Frontal cortex (tissue), 4 donors: ENCODE results near the gene NCOA1. TPM values are rescaled to one million over a fixed set of nuclear protein-coding genes. Genes with fewer than 3 reads are reported as not detected.

Source experiments
- DNase-seq, 2 donors: peaks; one replicate each; pipeline ENCODE4 v3.0.0; 2012; ENCODE audit warnings: low spot score in 2 of 2
- FAIRE-seq: peaks from 2 replicates; lab custom pipeline; 2012; peaks lifted over from hg19 to GRCh38; lab: Jason Lieb, UNC
- total RNA-seq: library from RNA; depleted of rRNA; stranded (reverse); fragments of >200 nt; gene quantifications from one replicate; pipeline ENCODE4 v1.2.3, GENCODE V29; 2014
- donor health status: control.
- donor health status: control.
- donor health status: control.

The NCOA1 gene
- total RNA-seq, 1 donor from 2014 or later = 150 TPM

DNA sequence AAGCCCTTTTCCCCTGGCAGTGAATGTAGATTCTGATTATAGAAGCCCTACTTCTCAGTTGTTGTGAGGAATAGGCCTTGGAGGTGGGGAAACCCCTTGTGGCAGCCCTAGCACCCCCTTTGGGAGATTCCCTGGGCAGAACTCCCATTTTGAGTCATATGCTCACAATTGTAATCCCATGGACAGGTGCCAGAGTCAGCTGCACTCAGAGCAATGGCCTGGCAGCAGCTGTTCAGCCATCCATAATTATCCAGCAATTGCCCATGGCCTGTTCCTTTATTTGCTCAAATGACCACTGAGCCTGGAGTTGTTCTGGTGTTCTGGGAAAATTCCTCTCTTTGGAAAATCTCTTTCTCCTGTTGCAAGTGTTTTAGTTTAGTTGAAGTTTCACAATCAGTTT, 230.4 kb downstream of the NCOA1 start:
- DNase-seq (peak; percentile 37 to 40), FAIRE-seq (peak; percentile 82)

DNA sequence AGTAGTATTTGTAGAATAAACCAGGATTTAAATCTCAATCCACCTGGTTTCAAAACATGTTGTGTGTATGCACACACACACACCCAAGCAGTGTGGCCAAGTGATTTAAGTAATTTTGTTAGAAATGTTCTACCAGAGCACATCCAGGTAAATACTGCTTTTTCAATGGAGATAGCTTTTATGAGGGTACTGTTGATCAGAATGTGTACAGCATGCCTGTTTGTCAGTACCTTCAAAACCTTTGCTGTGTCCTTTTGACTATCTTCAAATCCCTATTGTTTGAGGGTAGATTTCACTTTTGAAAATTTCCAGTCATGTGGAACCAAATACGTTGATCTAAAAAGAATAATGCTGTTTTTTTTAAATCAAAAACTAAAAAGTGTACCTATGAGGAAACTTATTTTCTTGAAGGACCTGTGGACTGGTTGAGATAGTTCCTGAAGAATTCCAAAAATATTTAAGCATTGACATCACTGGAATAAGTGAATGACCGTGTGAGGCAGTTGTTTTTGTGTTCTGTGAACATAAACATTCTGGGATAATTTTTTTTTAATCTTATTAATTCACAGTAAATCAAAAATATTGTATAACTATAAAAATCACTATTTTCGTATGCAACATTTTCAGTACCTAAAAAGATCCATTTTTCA, 231.2 kb downstream of the NCOA1 start:
- DNase-seq = no peak
- no peak for FAIRE-seq

DNA sequence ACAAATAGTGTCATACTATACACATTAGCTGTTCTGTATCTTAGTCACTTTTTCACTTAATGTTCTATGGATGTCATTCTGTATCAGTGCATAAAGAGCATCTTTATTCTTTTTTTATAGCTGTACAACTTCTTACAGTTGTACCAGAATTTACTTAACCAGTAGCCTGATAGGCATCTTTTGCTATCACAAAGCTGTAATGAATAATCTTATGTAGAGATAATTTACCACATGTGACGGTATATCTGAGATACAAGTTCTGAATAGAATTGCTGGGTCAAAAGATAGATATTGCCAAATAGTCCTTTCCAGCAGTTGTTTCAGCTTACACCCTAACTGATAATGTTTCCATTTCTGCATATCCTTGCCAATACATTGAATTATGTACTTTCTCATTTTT, 232.1 kb downstream of the NCOA1 start:
- FAIRE-seq = no peak
- DNase-seq = no peak

- DNase-seq (no peak), FAIRE-seq (no peak)
These were observed 232.6 kb downstream of the NCOA1 start for GRCh38 chr2:24723665-24724064.

- FAIRE-seq (peak; percentile 78), DNase-seq (no peak)
These were observed 233.2 kb downstream of the NCOA1 start for GRCh38 chr2:24724111-24724775.

GRCh38 chr2:24725956-24726355, 234.9 kb downstream of the NCOA1 start:
- no peak for FAIRE-seq
- DNase-seq = no peak

- no peak for DNase-seq
- no peak for FAIRE-seq
These were observed 239.4 kb downstream of the NCOA1 start for GRCh38 chr2:24730481-24730880.

- no peak for FAIRE-seq
- no peak for DNase-seq
These were observed 240.0 kb downstream of the NCOA1 start for GRCh38 chr2:24731040-24731439.

DNA sequence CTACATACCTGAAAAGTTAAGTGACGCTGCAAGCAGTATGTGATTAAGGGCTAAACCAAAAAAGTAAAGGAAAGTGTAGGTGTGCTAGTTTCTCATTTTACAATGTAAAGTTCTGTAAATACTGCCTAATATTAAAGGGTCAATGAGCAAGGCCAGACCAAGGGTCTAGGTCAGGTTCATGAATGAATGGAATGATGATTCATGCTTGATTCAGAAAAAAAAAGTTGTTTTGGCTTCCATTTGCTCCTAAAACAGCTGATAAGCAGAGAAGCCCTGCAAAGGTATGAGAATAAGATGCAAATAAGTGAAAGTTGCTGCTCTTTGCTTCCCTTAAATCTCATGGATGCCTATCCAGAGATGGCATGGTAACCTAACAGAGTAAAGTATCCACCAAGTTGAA, 240.9 kb downstream of the NCOA1 start:
- no peak for FAIRE-seq

DNA sequence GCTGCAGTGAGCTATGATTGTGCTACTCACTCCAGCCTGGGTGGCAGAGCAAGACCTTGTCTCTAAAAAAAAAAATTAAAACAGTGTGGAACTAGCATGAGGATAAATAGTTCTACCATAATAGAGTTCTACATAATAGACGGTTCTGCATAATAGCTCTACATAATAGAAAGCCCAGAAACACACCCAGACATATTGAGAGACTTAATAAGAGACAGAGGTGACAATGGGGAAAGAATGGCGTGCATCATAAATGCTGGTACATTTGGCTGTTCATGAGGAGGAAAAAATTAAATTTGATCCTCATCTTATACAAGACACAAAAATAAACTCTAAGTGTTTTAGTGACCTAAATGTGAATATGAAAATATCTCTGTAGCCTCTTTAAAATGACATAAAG, 243.7 kb downstream of the NCOA1 start:
- DNase-seq (no peak), FAIRE-seq (no peak)

More for the DNA sequence above, 240.9 kb downstream of the NCOA1 start:
- no peak for DNase-seq

GRCh38 chr2:24739354-24740025, 248.4 kb downstream of the NCOA1 start:
- DNase-seq (no peak), FAIRE-seq (no peak)

DNA sequence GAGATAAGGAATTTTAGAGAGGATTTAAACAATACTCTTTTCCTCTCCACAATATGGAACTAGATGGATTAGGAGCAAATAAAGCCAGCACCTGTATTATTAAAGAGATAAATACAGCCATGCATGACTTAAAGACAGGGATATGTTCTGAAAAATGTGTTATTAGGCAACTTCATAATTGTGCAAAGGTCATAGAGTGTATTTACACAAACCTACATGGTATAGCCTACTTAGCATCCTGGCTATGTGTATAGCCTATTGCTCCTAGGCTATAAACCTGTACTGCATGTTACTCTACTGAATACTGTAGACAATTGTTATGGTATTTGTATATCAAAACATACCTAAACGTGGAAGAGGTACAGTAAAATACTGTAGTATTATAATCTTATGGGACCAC, 249.1 kb downstream of the NCOA1 start:
- DNase-seq (no peak), FAIRE-seq (no peak)

GRCh38 chr2:24742730-24743129, 251.7 kb downstream of the NCOA1 start:
- no peak for FAIRE-seq

GRCh38 chr2:24743924-24744323, 252.9 kb downstream of the NCOA1 start:
- FAIRE-seq = no peak
- no peak for DNase-seq

More at GRCh38 chr2:24742730-24743129, 251.7 kb downstream of the NCOA1 start:
- DNase-seq = no peak

- FAIRE-seq (no peak), DNase-seq (no peak)
These were observed 253.3 kb downstream of the NCOA1 start for GRCh38 chr2:24744356-24744755.

GRCh38 chr2:24745825-24746224, 254.8 kb downstream of the NCOA1 start:
- DNase-seq (no peak), FAIRE-seq (no peak)

DNA sequence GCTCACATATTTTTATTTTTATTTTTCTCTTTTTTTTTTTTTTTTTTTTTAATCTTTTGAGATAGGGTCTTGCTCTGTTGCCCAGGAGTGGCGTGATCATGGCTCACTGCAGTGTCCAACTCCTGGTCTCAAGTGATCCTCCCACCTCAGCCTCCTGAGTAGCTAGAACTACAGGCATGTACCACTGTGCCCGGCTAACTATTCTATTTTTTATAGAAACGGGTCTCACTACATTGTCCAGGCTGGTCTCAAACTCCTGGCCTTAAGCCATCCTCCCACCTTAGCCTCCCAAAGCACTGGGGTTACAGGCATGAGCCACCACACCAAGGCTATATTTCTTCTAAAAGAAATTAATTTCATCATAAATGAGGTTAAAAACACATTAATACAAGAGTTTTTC, 256.2 kb downstream of the NCOA1 start:
- FAIRE-seq = no peak

DNA sequence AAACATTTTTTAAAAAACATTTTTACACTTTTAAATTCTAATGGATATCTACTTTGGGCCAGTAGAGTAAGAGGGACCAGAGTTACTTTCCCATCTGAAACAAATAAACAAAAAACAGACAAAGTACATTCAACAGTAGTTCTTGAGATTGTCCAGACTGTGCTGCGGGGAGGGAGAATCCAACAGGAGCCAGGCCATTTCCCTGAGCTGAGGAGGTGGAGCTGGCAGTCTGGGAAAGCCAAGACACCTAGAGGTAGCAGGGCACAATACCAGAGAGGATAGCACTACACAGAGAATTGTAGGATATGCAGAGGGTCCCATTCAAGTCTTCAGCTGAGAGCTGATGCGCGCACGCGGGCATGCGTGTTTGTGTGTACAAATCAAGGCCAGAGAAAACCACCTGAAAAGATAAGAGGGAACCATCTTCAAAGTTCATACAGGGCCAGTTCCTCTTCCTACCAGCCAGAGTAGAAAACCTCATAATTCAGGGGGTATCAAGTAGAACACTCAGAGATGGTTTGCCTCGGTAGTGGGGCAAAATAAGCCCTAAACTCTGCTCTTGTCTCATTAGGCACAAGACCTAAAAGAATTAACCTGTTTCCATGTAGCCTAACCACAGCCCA, 258.1 kb downstream of the NCOA1 start:
- DNase-seq = no peak
- no peak for FAIRE-seq

More for the DNA sequence above, 256.2 kb downstream of the NCOA1 start:
- no peak for DNase-seq

DNA sequence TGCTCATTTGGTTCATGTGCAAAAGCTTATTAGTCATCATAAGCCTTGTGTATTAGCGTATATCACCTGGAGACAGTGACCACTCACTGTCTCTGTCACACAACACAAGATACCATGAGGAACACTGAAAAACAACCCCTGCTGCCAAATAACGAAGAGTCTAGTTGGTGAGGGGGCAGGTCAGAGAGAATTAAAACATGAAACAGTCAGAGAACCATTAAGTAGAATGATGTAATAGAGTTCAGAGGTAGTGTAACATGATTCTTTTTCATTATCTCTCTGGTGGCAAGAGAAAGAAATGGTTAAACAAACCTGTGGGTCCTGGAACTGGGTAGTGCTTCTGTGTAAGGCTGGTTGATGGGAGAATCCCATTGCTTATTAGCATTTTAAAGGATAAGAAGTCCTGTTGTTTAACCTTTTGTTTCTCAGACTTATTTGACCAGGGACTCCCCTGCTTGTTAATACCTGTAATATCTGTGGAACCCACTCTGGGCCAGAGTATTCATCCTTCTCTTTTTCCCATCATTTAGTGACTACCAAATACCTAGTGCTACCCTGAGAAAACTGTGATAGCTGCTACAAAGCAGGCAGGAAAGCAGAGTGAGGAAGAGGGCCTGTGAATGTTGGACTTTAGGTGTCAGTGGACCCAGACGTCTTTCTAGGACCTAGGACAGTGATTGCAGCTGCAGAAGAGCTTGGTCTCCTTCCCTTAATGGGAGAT, 264.1 kb downstream of the NCOA1 start:
- no peak for DNase-seq
- no peak for FAIRE-seq

GRCh38 chr2:24756789-24757188, 265.7 kb downstream of the NCOA1 start:
- FAIRE-seq = no peak
- DNase-seq = no peak
